PC-9 (cell line): ENCODE data around the gene ATAD2B.

ENCODE experiments used
- EZH2 ChIP-seq: fragments of 200-600 bp; sonication (generic); IDR thresholded peaks from 2 replicates; pipeline ENCODE4 v1.8.0; 2017; ENCODE audit warnings: antibody characterized with exemption, low read depth
- TF ChIP-seq, protein P1 (sequence below): fragments of 200-600 bp; sonication (generic); conservative IDR thresholded peaks from 2 replicates; pipeline ENCODE4 v1.6.1; 2017; ENCODE audit warnings: mixed run types, antibody characterized with exemption, mild to moderate bottlenecking, moderate library complexity

DNA sequence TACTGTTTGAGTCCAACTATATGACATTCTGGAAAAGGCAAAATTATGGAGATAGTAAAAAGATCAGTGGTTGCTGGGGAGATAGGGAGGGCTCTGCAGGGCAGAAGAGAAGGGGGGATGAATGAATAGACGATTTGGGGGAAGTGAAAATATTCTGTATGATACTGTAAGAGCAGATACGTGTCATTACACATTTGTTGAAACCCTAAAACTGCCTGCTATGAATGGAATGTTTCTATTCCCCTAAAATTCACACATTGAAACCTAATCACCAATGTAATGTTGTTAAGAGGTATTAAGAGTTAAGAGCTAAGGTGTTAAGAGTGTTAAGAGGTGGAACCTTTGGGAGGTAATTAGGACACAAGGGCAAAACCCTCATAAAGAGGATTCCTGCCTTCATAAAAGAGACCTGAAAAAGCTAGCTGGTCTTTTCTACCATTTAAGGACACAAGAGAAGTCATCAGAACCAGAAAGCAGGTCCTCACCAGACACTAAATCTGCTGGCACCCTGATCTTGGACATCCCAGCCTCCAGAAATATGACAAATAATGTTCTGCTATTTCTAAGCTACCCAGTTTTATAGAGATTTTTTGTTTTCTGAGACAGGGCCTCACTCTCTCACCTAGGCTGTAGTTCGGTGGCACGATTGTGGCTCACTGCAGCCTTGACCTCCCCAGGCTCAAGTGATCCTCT, 76.2 kb downstream of the ATAD2B start:
- TF ChIP-seq, protein P1, sequence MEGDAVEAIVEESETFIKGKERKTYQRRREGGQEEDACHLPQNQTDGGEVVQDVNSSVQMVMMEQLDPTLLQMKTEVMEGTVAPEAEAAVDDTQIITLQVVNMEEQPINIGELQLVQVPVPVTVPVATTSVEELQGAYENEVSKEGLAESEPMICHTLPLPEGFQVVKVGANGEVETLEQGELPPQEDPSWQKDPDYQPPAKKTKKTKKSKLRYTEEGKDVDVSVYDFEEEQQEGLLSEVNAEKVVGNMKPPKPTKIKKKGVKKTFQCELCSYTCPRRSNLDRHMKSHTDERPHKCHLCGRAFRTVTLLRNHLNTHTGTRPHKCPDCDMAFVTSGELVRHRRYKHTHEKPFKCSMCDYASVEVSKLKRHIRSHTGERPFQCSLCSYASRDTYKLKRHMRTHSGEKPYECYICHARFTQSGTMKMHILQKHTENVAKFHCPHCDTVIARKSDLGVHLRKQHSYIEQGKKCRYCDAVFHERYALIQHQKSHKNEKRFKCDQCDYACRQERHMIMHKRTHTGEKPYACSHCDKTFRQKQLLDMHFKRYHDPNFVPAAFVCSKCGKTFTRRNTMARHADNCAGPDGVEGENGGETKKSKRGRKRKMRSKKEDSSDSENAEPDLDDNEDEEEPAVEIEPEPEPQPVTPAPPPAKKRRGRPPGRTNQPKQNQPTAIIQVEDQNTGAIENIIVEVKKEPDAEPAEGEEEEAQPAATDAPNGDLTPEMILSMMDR: no peak
- TF ChIP-seq EZH2: no peak
